Measurements from ENCODE around the gene IGFLR1. TPM values are rescaled to one million over a fixed set of nuclear protein-coding genes. Genes with fewer than 3 reads are reported as not detected.

The IGFLR1 gene
- polyA plus RNA-seq, 1 of the 3 experiments (the other 2 are of a cell fraction), result 5.6 TPM

- Histone ChIP-seq H3F3A (replicated peaks; ENCODE audit: insufficient read depth) (peaks cover 8% of the 10 kb centered on the region), H3K27ac (ENCODE audit: low read depth in 2 of 2, low read length in 1 of 2) (no peak overlapping the region), H3K79me2 (ENCODE audit: insufficient read depth) (no peaks in the 10 kb centered on the region), H3K4me2 (no peak overlapping the region), H3K4me3 (ENCODE audit: low read depth in 2 of 2, low read length in 1 of 2) (no peak overlapping the region), H2AFZ (ENCODE audit: low read depth) (no peak overlapping the region), H3K9me3 (no peaks in the 10 kb centered on the region), H3K36me3 (replicated peaks in 1 of 2; ENCODE audit: control insufficient read depth in 1 of 2, insufficient read depth in 2 of 2, low read length in 1 of 2) (peaks cover 8 to 49% of the 10 kb centered on the region in 2 experiments), H3K9ac (no peak overlapping the region), H3K4me1 (ENCODE audit: control insufficient read depth in 1 of 2, insufficient read depth in 2 of 2, low read depth in 1 of 2, low read length in 1 of 2) (peaks cover 0 to 10% of the 10 kb centered on the region in 2 experiments; a peak in 1 of 4 replicates), H3K9me2 (no peaks in the 10 kb centered on the region), H3K27me3 (ENCODE audit: insufficient read depth) (no peaks in the 10 kb centered on the region), H4K20me1 (ENCODE audit: insufficient read depth) (no peaks in the 10 kb centered on the region)
- 90% methylated on average over 16 of the region's 22 CpGs for WGBS (ENCODE audit: low lambda C conversion rate)
- DNase-seq, result no peak
- POLR2A ChIA-PET, result interaction anchor here (0.9 kb wide), 1 partner anchor 17 kb away, joined by 5 read pairs; no protein-coding TSS in a partner anchor
- TF ChIP-seq MXI1 (IDR thresholded peaks at IDR 0.05; ENCODE audit: low read depth, low read length) (no peak), EP300 (IDR thresholded peaks at IDR 0.05; ENCODE audit: borderline replicate concordance in 1 of 2, low read depth in 1 of 2, low read length in 1 of 2) (no peak), CTCF (IDR thresholded peaks at IDR 0.05) (peak; percentile 21; the same call in 1 of the 2 replicates), CHD2 (IDR thresholded peaks at IDR 0.05; ENCODE audit: low read length, partially characterized antibody) (no peak), FOXJ3 (CRISPR knock-in tag; IDR thresholded peaks at IDR 0.05) (no peak), TEAD4 (IDR thresholded peaks at IDR 0.05; ENCODE audit: borderline replicate concordance, insufficient read depth) (no peak), YY1 (IDR thresholded peaks at IDR 0.05; ENCODE audit: low read depth) (no peak), MEF2A (IDR thresholded peaks at IDR 0.05; ENCODE audit: borderline replicate concordance, low read depth) (no peak)
- CTCF ChIA-PET, result interaction anchor here (1.2 kb wide), 2 partner anchors 19 to 181 kb away, joined by 3 read pairs; no protein-coding TSS in a partner anchor
Measured at GRCh38 chr19:35736913-35737886, 5.1 kb downstream of the IGFLR1 start.

GRCh38 chr19:35734889-35735288 is 7.4 kb downstream of the IGFLR1 start:
- Histone ChIP-seq H3K36me3 (replicated peaks in 1 of 2; ENCODE audit: control insufficient read depth in 1 of 2, insufficient read depth in 2 of 2, low read length in 1 of 2) (peaks cover 4 to 73% of the 10 kb centered on the region in 2 experiments), H3K79me2 (ENCODE audit: insufficient read depth) (no peaks in the 10 kb centered on the region), H3K4me3 (ENCODE audit: low read depth in 2 of 2, low read length in 1 of 2) (no peak overlapping the region), H3K27ac (ENCODE audit: low read depth in 2 of 2, low read length in 1 of 2) (no peak overlapping the region), H3K9me2 (no peaks in the 10 kb centered on the region), H3K9ac (no peak overlapping the region), H3F3A (replicated peaks; ENCODE audit: insufficient read depth) (peaks cover under 1% of the 10 kb centered on the region), H3K4me1 (ENCODE audit: control insufficient read depth in 1 of 2, insufficient read depth in 2 of 2, low read depth in 1 of 2, low read length in 1 of 2) (peaks cover 0 to 5% of the 10 kb centered on the region in 2 experiments; a peak in 1 of 4 replicates), H2AFZ (ENCODE audit: low read depth) (no peak overlapping the region), H3K27me3 (ENCODE audit: insufficient read depth) (no peaks in the 10 kb centered on the region), H3K4me2 (no peak overlapping the region), H3K9me3 (no peaks in the 10 kb centered on the region), H4K20me1 (ENCODE audit: insufficient read depth) (no peaks in the 10 kb centered on the region)
- 87% methylated on average over 5 of the region's 5 CpGs for WGBS (ENCODE audit: low lambda C conversion rate)
- POLR2A ChIA-PET, result no interaction called here
- DNase-seq, result no peak
- CTCF ChIA-PET, result interaction anchor here (1.0 kb wide), 1 partner anchor 85 kb away, joined by 3 read pairs; no protein-coding TSS in a partner anchor
- TF ChIP-seq GATA2 (CRISPR knock-in tag; IDR thresholded peaks at IDR 0.05), result no peak
- no peak for TF ChIP-seq SIN3A (IDR thresholded peaks at IDR 0.05; ENCODE audit: borderline replicate concordance, low read depth, low read length)
- no peak for TF ChIP-seq ELF1 (IDR thresholded peaks at IDR 0.05)
- no peak for TF ChIP-seq TCF12 (IDR thresholded peaks at IDR 0.05)
- no peak for TF ChIP-seq RXRA (IDR thresholded peaks at IDR 0.05; ENCODE audit: borderline replicate concordance, low read depth)
- TF ChIP-seq, protein P1, sequence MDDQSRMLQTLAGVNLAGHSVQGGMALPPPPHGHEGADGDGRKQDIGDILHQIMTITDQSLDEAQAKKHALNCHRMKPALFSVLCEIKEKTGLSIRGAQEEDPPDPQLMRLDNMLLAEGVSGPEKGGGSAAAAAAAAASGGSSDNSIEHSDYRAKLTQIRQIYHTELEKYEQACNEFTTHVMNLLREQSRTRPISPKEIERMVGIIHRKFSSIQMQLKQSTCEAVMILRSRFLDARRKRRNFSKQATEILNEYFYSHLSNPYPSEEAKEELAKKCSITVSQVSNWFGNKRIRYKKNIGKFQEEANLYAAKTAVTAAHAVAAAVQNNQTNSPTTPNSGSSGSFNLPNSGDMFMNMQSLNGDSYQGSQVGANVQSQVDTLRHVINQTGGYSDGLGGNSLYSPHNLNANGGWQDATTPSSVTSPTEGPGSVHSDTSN (IDR thresholded peaks at IDR 0.05), result no peak
- no peak for TF ChIP-seq FOXJ3 (CRISPR knock-in tag; IDR thresholded peaks at IDR 0.05)
- TF ChIP-seq NFIC (IDR thresholded peaks at IDR 0.05; ENCODE audit: borderline replicate concordance), result no peak
- TF ChIP-seq RAD21 (IDR thresholded peaks at IDR 0.05; ENCODE audit: low read length), result no peak
- TF ChIP-seq CHD2 (IDR thresholded peaks at IDR 0.05; ENCODE audit: low read length, partially characterized antibody), result no peak
- TF ChIP-seq CTCF (IDR thresholded peaks at IDR 0.05), result no peak
- no peak for TF ChIP-seq MEF2A (IDR thresholded peaks at IDR 0.05; ENCODE audit: borderline replicate concordance, low read depth)
- TF ChIP-seq EP300 (IDR thresholded peaks at IDR 0.05; ENCODE audit: borderline replicate concordance in 1 of 2, low read depth in 1 of 2, low read length in 1 of 2), result no peak
- no peak for TF ChIP-seq RFX5 (IDR thresholded peaks at IDR 0.05; ENCODE audit: low read length)
- TF ChIP-seq ZBTB33 (IDR thresholded peaks at IDR 0.05; ENCODE audit: borderline replicate concordance, low read depth), result no peak
